ENCODE results near the gene SLC25A25.

SLC25A25 gene

GRCh38 chr9:128087262-128087661 is 19.2 kb downstream of the SLC25A25 start:
- H3K9me3 ChIP-seq (ENCODE audit: insufficient read depth, low read depth, low read length) = no peaks in the 10 kb centered on the region
- H3K4me1 ChIP-seq (ENCODE audit: insufficient read depth, low read length, poor library complexity, severe bottlenecking) = peaks cover 4% of the 10 kb centered on the region
- no peaks in the 10 kb centered on the region for H3K9me2 ChIP-seq (replicated peaks; ENCODE audit: low read depth, low read length)
- peaks cover 20% of the 10 kb centered on the region; the same call in 1 of the 2 replicates for H3K36me3 ChIP-seq (ENCODE audit: insufficient read depth, low read length)
- TF ChIP-seq EZH2phosphoT487 (IDR thresholded peaks at IDR 0.05; ENCODE audit: borderline replicate concordance) (no peak), CTCF (conservative IDR thresholded peaks at IDR 0.05; ENCODE audit: low read length) (no peak)
- H2AFZ ChIP-seq (ENCODE audit: low read length) = no peak overlapping the region
- no peak overlapping the region for H3K4me2 ChIP-seq (ENCODE audit: low read depth, low read length, poor library complexity, severe bottlenecking)
- peaks cover 25% of the 10 kb centered on the region for H4K20me1 ChIP-seq (ENCODE audit: insufficient read depth, low read length, poor library complexity, severe bottlenecking)
- no peak overlapping the region for H3K4me3 ChIP-seq (ENCODE audit: low read length, poor library complexity, severe bottlenecking)
- H3K27me3 ChIP-seq (ENCODE audit: insufficient read depth, low read length, poor library complexity, severe bottlenecking) = no peaks in the 10 kb centered on the region
- no peaks in the 10 kb centered on the region for H3F3A ChIP-seq (ENCODE audit: low read depth)
- H3K79me2 ChIP-seq (ENCODE audit: insufficient read depth, low read length) = peaks cover 81% of the 10 kb centered on the region
- H3K9ac ChIP-seq (ENCODE audit: low read depth, low read length, poor library complexity, severe bottlenecking) = no peak overlapping the region

- TF ChIP-seq CTCF (conservative IDR thresholded peaks at IDR 0.05; ENCODE audit: low read length) (no peak), EZH2phosphoT487 (IDR thresholded peaks at IDR 0.05; ENCODE audit: borderline replicate concordance) (no peak)
- Histone ChIP-seq H4K20me1 (ENCODE audit: insufficient read depth, low read length, poor library complexity, severe bottlenecking) (peaks cover 29% of the 10 kb centered on the region), H3K4me1 (ENCODE audit: insufficient read depth, low read length, poor library complexity, severe bottlenecking) (peaks cover 4% of the 10 kb centered on the region), H3F3A (ENCODE audit: low read depth) (peaks cover 1% of the 10 kb centered on the region; the same call in 1 of the 2 replicates), H2AFZ (ENCODE audit: low read length) (no peak overlapping the region), H3K9me2 (replicated peaks; ENCODE audit: low read depth, low read length) (no peaks in the 10 kb centered on the region), H3K36me3 (ENCODE audit: insufficient read depth, low read length) (peaks cover 19% of the 10 kb centered on the region; the same call in 1 of the 2 replicates), H3K9me3 (ENCODE audit: insufficient read depth, low read depth, low read length) (no peaks in the 10 kb centered on the region), H3K9ac (ENCODE audit: low read depth, low read length, poor library complexity, severe bottlenecking) (no peak overlapping the region), H3K4me3 (ENCODE audit: low read length, poor library complexity, severe bottlenecking) (no peak overlapping the region), H3K4me2 (ENCODE audit: low read depth, low read length, poor library complexity, severe bottlenecking) (peak overlapping the region; percentile 30), H3K27me3 (ENCODE audit: insufficient read depth, low read length, poor library complexity, severe bottlenecking) (no peaks in the 10 kb centered on the region), H3K79me2 (ENCODE audit: insufficient read depth, low read length) (peaks cover 92% of the 10 kb centered on the region)
Observed at GRCh38 chr9:128088253-128088945, 20.4 kb downstream of the SLC25A25 start.

GRCh38 chr9:128089299-128089698 is 21.3 kb downstream of the SLC25A25 start:
- peaks cover 32% of the 10 kb centered on the region for H4K20me1 ChIP-seq (ENCODE audit: insufficient read depth, low read length, poor library complexity, severe bottlenecking)
- TF ChIP-seq EZH2phosphoT487 (IDR thresholded peaks at IDR 0.05; ENCODE audit: borderline replicate concordance) (no peak), CTCF (conservative IDR thresholded peaks at IDR 0.05; ENCODE audit: low read length) (no peak)
- H3F3A ChIP-seq (ENCODE audit: low read depth) = peaks cover 3% of the 10 kb centered on the region; the same call in 1 of the 2 replicates
- peaks cover 91% of the 10 kb centered on the region for H3K79me2 ChIP-seq (ENCODE audit: insufficient read depth, low read length)
- peaks cover 19% of the 10 kb centered on the region; the same call in 1 of the 2 replicates for H3K36me3 ChIP-seq (ENCODE audit: insufficient read depth, low read length)
- no peaks in the 10 kb centered on the region for H3K9me2 ChIP-seq (replicated peaks; ENCODE audit: low read depth, low read length)
- H3K9ac ChIP-seq (ENCODE audit: low read depth, low read length, poor library complexity, severe bottlenecking) = no peak overlapping the region
- no peak overlapping the region for H2AFZ ChIP-seq (ENCODE audit: low read length)
- no peak overlapping the region for H3K4me3 ChIP-seq (ENCODE audit: low read length, poor library complexity, severe bottlenecking)
- peaks cover 4% of the 10 kb centered on the region for H3K4me1 ChIP-seq (ENCODE audit: insufficient read depth, low read length, poor library complexity, severe bottlenecking)
- no peak overlapping the region for H3K4me2 ChIP-seq (ENCODE audit: low read depth, low read length, poor library complexity, severe bottlenecking)
- H3K9me3 ChIP-seq (ENCODE audit: insufficient read depth, low read depth, low read length) = no peaks in the 10 kb centered on the region
- H3K27me3 ChIP-seq (ENCODE audit: insufficient read depth, low read length, poor library complexity, severe bottlenecking) = no peaks in the 10 kb centered on the region

Data from Loucy (cell line).